Measurements from ENCODE around the gene TOM1L2.

- TF ChIP-seq CTCF (IDR thresholded peaks at IDR 0.05), result no peak
- no peak for TF ChIP-seq POLR2A (IDR thresholded peaks at IDR 0.05)
Measured at GRCh38 chr17:17931159-17931558, 41.0 kb downstream of the TOM1L2 start.

Measured in lower leg skin (tissue), 3 donors.